GM12865 (cell line): ENCODE measurements around the gene DPYSL5.

ENCODE experiments used
- DNase-seq: peaks from one replicate; pipeline ENCODE4 v3.0.0; 2010; ENCODE audit warnings: low read depth
- H3K4me3 ChIP-seq: 2 replicates; pipeline ENCODE4 v1.5.1; 2011; ENCODE audit warnings: mild to moderate bottlenecking, low read depth, low read length, control low read depth
- CTCF ChIP-seq: IDR thresholded peaks from 2 replicates; pipeline ENCODE4 v1.5.1; 2011; ENCODE audit warnings: low read length, control low read depth, low read depth, inconsistent platforms; ENCODE audit not compliant: insufficient read depth; ENCODE audit errors: missing control alignments

The DPYSL5 gene

GRCh38 chr2:26985807-26986206 is 137.9 kb downstream of the DPYSL5 start:
- no peak for DNase-seq
- TF ChIP-seq CTCF = no peak
- no peak overlapping the region for H3K4me3 ChIP-seq

- no peak overlapping the region for H3K4me3 ChIP-seq
- TF ChIP-seq CTCF = no peak
- no peak for DNase-seq
These were observed 138.6 kb downstream of the DPYSL5 start for GRCh38 chr2:26986576-26986975.

GRCh38 chr2:26988058-26988860 is 140.3 kb downstream of the DPYSL5 start:
- TF ChIP-seq CTCF = no peak
- H3K4me3 ChIP-seq = no peak overlapping the region
- DNase-seq = no peak

- no peak for DNase-seq
- no peak overlapping the region for H3K4me3 ChIP-seq
- TF ChIP-seq CTCF = no peak
These were observed 141.2 kb downstream of the DPYSL5 start for GRCh38 chr2:26989156-26989555.

- DNase-seq = no peak
- no peak overlapping the region for H3K4me3 ChIP-seq
- TF ChIP-seq CTCF = no peak
These were observed 143.8 kb downstream of the DPYSL5 start for GRCh38 chr2:26991717-26992116.

- no peak for DNase-seq
- no peak overlapping the region for H3K4me3 ChIP-seq
- TF ChIP-seq CTCF = no peak
These were observed 145.8 kb downstream of the DPYSL5 start for GRCh38 chr2:26993768-26994167.

GRCh38 chr2:26994983-26995382 is 147.1 kb downstream of the DPYSL5 start:
- no peak for TF ChIP-seq CTCF
- H3K4me3 ChIP-seq = no peak overlapping the region
- DNase-seq = no peak
